HG03196 (cell line): Measurements from ENCODE around the gene EGR2.

ENCODE experiments used
- ATAC-seq: cut with Tn5 transposase; IDR thresholded peaks from one replicate; pipeline ENCODE4 v1.9.1; 2021; ENCODE audit not compliant: unreplicated experiment

EGR2 gene

DNA sequence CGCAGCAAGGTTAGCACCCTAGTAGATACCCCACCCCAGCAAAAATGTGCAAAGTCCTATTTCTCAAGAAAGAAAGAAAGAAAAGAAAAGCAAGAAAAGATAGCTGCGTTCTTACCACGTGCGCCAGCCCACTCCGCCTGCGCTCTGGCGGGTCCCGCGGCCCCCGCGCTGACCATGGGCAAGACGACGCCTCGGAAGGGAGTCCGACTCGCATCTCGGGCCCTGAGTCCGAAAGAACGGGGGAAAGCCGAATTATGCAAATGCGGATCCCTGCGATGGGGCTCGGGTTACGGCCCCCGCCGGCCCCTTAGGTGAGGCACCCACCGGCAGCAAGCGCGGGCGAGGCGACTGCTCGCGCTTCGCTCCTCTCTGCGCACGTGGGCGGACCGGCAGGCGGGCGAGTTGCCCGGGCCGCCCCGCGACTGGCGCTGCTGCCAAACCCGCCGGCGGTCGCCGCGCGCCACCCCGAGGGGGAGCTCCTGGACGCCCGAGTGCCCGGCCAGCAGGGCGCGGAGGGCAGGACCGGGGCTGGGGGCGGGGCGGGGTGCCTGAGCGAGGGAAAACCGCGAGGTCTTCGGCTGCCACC, 2.4 kb upstream of the EGR2 start:
- no peak for ATAC-seq

DNA sequence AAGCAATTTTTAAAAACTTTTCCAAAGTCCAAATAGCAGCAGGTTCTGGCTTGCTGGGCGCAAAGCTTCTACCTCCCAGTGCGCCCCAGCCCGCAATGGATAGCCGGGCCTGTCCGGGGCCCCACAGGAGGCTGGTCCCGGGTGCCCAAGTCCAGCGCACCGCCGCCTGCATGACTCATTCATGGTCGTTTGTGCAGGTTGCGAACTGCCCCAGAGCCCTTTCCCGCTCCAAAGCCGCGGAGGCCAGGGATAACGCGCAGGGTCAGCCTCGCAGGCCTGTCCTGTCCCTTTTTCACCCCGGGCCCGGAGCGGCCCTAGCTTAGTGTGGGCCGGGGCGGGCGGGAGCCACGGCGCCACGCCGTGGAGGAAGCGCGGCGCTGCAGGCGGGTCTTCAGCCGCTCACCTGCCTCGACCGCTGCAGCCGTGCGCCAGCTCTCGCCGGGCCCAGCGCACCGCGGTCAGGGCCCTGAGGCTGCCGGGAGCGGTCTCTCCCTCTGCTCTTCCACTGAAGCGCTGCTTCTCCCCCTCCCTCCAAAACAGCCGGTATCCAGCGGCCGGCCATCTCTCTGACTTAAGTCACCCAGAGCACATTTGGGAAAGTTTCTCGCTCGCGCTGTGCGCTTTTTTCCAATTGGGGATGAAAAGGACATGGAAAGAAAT, 1.7 kb upstream of the EGR2 start:
- ATAC-seq: peak; percentile 39

DNA sequence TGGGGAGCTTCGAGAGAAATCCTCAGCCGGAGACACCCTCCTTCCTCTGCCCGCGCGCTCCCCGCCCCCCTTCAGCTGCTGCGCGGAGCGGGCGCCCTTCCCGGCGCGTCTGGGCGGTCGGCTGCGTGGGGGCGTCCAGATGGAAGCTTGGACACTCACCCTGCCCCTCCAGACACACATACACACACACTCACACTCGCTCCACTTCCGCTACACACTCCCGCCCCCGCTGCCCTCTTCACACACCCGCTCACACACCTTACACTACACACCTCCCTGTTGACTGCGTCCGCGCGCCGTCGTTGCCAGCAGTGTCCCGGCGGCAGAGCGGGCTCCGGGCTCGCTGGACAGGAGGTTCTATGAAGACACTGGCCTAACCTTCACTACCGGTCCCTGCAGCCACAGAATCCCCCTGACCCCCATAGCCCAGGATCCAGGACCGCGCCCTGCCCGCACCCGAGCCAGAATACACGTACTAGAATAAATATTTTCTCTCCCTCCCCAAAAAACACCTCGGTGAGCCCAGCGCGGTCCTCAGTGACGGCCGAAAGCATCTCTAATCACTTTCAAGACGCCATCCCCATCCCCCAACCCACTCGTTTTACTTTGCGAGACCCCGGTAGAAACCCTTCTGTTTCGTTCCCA, 1.1 kb upstream of the EGR2 start:
- ATAC-seq: peak; percentile 25

DNA sequence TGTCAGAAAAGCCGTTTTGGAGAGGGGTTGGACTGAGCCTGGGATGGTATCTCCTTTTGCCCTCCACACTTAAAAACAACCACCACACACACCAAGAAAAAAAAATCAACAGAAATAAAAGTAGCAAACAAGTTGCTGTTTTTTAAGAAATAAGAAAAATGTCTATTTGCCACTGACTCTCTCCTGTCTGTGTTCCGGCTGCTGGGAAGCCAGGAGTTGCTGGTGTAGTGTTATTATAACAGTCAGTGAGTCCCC, 163 bp downstream of the EGR2 start:
- ATAC-seq: no peak

DNA sequence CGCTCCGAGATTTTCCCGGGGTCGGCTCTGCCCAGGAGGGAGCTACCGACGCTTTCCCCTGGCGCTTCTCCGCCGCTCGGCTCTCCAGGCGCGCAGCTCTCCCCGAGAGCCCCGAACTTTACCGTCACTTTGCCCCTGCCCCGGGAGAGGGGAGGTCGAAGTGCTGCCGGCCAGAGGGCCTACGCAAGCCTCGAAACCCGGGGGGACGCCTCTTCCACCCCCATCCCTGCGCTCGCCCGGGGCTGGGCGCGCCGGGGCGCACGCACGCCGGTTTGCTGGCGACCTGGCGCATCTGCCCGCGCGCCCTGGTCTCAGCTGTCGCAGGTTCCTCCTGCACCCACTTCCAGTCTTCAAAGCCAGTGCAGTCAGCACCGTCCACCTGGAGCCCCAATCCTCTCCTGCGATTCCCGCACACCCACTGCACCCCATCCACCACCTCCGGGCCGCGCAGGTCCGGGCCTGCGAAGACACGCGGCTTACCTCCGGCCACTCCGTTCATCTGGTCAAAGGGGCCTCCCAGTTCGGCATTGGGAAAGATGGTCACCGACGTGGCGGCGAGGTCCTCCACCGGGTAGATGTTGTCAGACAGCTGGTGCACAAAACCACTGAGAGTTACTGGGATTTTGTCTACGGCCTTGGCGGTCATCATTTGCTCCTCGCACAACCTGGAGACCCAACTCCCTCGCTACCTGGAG, 638 bp downstream of the EGR2 start:
- no peak for ATAC-seq

DNA sequence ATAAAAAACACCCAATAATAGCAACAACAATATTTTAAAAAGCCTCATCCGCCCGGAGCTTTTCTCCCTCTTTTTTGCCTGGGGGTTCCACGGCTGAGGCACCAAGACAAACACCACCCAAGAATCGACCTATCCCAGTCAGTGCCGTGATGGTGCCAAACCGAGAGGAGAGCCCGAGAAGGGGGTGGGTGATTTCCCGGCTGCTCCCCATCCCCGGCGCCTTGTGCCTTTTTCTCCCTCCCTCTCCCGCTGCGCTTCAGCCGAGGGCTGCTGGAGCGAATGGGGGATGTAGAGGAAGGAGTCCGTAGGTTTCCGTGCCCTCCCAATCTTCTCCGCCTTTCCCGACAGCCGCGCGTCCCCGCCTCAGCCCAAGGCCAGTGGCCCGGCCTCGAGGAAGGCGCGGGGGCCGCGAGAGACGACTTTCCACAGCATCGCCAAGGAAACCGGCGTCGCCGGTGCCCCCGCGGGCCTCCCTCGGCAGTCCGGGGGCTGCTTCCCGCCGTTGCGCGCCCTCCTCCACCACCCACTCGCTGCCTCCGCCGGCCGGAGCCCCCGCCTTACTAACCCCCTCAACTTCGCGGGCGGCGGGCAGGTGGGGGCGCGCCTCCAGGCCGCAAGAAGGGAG, 1.3 kb downstream of the EGR2 start:
- ATAC-seq: no peak

DNA sequence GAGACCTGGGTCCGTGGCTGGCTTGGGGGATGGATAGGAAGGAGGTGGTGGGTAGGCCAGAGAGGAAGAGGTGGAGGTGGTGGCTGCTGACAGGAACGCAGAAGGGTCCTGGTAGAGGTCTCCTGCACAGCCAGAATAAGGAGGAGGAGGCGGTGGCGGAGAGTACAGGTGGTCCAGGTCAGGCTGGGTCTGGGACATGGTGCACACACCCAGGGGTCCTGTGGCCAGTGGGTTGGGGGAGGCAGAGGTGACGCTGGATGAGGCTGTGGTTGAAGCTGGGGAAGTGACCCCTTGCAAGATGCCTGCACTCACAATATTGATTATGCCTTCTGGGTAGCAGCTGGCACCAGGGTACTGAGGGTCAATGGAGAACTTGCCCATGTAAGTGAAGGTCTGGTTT, 2.2 kb downstream of the EGR2 start:
- no peak for ATAC-seq

DNA sequence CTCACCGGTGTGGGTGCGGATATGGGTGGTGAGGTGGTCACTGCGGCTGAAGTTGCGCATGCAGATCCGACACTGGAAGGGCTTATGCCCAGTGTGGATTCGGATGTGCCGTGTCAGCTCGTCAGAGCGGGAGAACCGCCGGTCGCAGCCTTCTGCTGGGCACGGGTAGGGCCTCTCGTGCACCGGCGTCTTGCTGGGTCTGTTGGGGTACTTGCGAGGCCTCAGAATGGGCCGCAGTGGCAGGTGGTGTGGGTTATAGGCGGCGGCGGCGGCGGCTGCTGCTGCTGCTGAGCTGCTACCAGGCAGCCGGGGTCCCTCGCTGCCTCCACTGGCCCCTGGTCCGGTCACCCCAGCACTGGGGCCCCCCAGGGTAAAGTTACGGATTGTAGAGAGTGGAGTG, 2.7 kb downstream of the EGR2 start:
- no peak for ATAC-seq

DNA sequence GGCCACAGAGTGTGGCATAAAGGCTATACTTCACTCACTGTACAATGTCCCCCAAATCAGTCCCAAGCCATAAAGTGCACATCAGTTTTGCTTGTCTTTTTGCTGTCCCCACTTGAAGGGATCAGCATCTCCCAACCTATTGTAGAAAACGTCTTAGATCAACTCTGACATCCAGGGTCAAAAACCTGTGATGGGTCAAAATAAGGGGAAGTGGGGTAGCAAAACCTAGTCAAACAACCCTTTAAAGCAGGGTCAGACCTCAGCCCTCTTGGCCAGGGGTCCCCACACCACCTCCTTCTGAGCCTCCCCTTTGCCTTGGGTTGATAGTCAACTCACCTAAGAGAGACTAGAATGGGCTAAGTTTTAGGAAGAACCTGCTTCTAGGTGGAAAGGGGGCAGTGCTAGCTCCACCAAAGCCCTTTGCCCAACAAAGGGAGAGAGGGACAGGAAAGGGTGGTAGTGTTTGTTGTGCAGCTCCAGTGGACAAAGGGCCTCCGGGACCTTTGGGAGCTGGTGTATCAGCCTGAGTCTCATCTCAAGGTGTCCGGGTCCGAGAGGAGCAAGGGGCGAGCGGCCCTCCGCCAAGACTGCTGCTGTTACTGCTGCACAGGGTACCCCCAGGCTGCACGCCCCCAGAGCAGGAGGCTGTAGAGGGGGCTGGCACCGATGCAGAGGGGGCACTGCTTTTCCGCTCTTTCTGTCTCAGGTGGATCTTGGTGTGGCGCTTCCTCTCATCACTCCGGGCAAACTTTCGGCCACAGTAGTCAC, 3.3 kb downstream of the EGR2 start:
- ATAC-seq: no peak

DNA sequence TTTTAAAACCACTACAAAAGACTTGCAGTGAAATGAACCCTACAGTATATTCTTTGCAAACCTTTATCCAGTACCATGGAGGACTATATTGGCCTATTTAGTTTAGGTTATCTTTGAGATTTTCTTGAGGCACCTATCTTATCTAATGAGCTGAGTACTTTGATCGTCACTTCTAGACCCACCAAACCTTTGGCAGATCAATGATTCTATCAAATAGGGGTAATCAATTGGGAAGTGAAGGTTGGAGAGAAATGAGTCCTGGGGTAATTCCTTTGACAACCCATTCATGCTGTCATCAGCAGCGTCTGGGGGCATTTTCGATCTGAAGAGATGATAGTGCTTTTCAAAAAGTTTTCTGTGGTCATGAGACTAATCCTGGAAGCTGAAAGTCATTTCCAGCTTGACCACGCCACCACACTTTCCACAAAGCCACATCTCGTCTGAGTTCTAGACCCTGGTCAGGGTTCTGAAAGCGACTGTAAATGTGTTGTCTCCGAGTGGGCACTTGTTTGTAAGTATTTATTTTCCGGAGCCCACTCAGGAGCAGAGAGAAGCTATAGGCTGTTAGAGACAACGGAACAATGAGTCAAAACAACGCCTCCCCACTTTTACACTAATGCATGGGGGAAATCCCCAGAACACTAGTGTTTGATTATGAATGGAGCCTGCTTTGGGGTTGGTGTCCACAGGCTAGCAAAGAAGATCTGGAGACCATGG, 4.8 kb downstream of the EGR2 start:
- ATAC-seq: peak; percentile 35

DNA sequence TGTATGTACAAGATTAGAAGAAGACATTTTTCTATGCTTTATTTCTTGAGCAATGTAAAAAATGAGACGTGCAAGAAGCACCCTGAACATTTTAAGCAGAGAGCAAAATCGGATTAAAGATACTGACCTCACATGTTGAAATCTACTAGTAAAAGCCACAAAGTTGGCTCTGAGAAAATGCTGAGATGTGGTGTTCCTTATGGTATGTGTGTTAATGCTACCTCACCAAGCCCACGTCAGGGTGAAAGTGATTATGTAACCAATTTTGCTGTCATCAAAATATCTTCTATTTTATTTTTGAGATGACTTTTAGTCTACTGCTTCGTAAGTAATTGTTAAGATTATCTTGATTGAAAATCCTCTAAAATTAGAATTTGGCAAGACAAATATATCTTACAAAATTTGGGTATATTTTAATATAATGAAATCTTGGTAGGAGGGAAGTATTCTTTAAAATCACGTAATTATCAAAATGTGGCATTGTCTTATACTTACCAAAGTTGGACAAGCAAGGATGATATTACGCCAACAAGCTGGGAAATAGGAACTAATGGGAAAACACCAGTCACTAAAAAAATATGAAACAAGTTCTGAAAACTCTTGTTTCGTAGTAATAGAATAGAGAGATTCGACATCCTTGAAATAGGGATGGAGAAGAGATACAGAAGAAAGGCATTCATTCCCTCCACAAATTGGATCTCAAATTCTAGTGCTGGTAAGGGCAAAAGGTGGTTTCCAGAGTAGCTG, 5.8 kb downstream of the EGR2 start:
- ATAC-seq: no peak

DNA sequence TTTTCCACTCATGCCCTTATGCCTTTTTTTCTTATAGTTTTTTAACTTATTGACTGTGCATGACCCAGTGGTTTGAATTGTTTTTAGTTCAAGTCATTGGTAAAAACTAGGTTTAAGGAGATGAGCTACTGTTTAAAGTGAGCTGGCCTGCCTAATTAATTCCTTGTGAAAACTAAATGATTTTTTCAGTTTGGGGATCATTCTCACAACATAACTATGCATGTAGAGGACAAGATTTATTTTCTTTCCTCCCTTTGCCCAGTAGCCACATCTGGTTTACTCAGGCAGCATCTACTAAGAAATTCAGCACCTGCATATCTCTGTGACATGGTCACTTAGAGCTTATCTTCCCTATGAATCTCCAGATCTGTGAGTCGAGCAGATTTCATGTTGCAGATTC, 9.9 kb downstream of the EGR2 start:
- ATAC-seq: no peak

DNA sequence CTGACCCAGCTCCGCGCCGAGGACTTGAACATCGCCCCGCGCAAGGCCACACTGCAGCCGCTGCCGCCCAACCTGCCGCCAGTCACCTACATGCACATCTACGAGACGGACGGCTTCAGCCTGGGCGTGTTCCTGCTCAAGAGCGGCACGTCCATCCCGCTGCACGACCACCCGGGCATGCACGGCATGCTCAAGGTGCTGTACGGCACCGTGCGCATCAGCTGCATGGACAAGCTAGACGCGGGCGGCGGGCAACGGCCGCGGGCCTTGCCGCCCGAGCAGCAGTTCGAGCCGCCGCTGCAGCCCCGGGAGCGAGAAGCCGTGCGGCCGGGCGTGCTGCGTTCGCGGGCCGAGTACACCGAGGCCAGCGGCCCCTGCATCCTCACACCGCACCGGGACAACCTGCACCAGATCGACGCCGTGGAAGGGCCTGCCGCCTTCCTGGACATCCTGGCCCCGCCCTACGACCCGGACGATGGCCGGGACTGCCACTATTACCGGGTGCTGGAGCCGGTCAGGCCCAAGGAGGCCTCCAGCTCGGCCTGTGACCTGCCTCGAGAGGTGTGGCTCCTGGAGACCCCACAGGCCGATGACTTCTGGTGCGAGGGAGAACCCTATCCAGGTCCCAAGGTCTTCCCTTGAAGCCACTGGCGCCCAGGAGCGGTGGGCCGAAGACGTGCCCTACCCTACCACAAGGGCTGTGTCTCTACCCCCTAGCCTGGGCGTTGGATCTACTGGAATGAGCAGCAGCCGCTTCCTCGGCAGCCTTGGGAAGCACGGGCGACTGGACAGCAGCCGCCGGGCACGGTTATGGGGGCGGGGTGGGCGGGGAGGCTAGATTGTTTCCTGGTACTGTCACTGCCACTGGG, 10.7 kb downstream of the EGR2 start:
- ATAC-seq: peak; percentile 22

DNA sequence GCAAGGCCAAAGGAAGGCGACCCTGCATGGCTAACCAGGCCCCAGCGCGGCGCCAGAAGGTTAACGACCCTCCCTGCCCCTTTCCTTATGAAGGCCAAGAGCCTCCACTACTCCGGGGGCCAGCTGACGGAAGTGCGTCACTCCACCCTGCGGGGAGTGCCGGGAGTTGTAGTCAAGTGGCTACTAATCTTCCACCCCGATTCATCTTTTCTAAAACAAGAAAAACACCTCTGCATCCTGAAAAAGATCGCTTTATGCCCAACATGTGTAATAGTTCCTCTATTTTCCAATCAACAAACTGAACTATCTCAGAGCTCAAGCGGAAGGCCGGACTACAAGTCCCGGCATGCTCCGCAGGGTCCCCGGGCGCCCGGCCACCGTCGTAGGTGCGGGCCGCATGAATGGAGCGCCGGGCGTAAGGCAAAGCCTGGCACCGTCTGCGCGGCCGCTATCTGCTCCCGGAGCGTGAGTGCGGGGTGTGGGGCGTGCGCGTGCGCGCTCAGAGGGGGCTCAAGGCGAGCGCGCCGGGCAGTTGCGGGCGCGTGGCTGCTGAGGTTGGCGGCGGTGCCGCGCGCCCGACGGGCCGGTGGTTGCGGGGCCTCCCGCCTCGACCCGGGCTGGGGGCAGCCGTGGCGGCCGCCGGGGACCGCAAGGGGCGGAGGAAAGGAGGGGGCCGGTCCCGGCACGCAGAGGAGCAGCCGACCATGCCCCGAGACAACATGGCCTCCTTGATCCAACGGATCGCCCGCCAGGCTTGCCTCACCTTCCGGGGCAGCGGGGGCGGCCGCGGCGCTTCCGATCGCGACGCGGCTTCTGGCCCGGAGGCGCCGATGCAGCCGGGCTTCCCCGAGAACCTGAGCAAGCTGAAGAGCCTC, 11.6 kb downstream of the EGR2 start, which contains the start of gene ADO:
ADO (plus strand) TSS at position 365 of the 875 bp plus-strand sequence; CDS start at position 705, 340 bp downstream.
- peak; percentile 86 for ATAC-seq

DNA sequence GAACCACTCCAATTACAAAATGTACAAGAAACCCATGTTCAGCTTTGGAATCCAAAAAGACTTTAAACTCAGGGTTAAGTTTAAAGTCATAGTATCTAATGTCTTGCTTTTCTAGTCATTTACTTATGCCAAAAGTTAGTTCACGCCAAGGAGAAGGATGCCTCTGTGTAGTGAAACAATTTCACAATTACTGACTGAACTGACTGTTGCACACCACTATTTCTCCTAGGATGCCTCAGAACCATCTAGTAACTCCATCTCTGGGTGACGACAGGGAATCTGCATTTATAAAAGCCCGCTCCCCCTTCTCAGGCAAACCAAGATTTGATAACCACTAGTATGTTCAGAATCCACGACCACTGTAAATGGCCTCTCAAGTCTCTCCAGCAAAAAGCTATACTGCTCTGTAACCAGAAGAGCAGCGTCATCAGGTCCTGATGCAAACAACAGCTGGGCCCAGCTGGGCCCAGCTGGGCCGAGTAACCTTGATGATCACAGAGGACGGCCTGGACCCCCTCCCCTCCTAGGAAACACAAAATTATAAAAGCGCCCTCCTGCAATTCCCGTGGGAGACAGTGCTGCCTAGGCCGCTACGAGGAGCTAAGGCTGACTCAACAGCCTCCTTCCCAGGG, 12.3 kb downstream of the EGR2 start:
- ATAC-seq: peak; percentile 1

DNA sequence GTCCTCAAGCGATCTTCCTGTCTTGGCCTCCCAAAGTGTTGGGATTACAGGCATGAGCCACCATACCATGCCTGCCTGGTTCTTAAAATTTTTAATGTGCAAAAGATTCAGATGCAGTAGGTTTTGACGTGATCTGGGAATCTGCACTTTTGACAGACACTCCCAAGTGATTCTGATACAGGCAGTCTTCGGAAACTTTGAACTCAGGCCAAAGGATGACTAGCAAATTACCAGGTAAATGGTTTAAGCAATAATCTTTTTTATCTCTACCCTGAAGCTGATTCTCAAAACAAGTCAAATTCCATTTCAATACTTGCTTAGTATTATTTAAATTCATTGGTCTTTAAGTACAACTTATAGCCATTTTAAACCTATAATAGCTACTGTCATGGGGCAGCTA, 14.3 kb downstream of the EGR2 start:
- ATAC-seq: no peak

DNA sequence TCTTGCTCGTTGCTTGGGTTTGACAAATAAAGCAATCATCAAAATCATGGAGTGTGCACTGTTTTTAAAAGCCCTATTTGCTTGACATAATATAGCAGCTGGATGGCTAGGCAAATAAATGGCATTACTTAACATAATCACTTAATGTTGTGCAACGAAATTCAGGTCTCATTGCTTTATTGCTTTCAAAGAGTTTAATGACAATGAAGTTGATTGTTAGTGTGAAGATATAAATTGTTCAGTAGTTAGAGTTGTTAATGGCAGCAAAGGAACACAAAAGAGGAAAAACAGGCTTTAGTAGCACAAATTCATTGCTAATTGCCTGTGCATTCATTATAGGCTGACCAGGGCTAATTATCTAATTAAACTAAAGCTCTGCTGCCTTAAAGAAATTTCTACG, 19.3 kb downstream of the EGR2 start:
- no peak for ATAC-seq
